SK-N-MC (cell line): ENCODE data around the gene BICDL2.

Experiments used
- EZH2 ChIP-seq: fragments of 200-600 bp; sonication (generic); IDR thresholded peaks from one replicate; pipeline ENCODE4 v1.6.1; 2017; ENCODE audit warnings: antibody characterized with exemption
- FOXP2 ChIP-seq: optimal IDR thresholded peaks from 2 replicates; pipeline ENCODE3; 2011; ENCODE audit warnings: mild to moderate bottlenecking, moderate library complexity; ENCODE audit not compliant: insufficient read depth; ENCODE audit errors: extremely low read length, control extremely low read depth
- POLR2AphosphoS5 ChIP-seq: IDR thresholded peaks from 2 replicates; pipeline ENCODE4 v1.6.1; 2012; ENCODE audit warnings: mild to moderate bottlenecking, low read depth, low read length, borderline replicate concordance

DNA sequence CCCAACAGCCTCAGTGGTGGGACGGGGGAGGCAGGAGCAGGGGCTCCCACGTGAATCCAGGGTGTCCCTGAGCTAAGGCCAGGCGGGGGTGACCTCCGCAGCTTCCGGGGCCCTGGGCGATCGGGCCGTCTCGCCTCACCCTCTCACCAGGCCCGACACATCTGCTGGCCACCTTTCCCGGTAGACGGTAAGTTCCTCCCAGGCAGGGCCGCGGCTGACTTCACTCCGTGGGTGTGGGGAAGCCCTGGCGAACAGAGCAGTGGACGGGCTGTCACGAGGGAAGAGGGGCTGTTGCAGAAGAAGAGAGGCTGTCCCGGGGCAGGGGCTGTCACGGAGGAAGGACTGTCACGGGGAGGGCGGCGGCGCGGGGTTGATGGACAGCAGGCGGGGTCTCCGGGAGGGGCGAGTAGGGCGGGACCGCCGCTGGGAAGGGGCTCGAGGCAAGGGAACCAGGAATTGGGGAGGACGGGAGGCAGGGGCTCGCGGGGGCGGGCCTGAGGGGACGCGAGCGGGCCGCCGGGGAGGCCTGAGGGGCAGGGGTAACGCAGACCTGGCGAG lies 57.0 kb downstream of the BICDL2 start:
- TF ChIP-seq POLR2AphosphoS5 (no peak), EZH2 (no peak), FOXP2 (no peak)
